ENCODE results near the gene CCDC34.

The CCDC34 gene

GRCh38 chr11:27398400-27398770 is 35.4 kb upstream of the CCDC34 start:
- H3K27me3 Mint-ChIP-seq: no peaks in the 10 kb centered on the region
- H3K9me3 Mint-ChIP-seq: no peaks in the 10 kb centered on the region
- no peaks in the 10 kb centered on the region for H3K4me1 Mint-ChIP-seq
- H3K36me3 Mint-ChIP-seq: no peaks in the 10 kb centered on the region
- H3K27ac Mint-ChIP-seq: no peak overlapping the region
- ATAC-seq: no peak
- H3K4me3 Mint-ChIP-seq: no peak overlapping the region

- H3K27ac Mint-ChIP-seq: no peak overlapping the region
- no peak overlapping the region for H3K4me3 Mint-ChIP-seq
- H3K4me1 Mint-ChIP-seq: no peaks in the 10 kb centered on the region
- no peaks in the 10 kb centered on the region for H3K27me3 Mint-ChIP-seq
- no peaks in the 10 kb centered on the region for H3K9me3 Mint-ChIP-seq
- H3K36me3 Mint-ChIP-seq: no peaks in the 10 kb centered on the region
- ATAC-seq: no peak
These were observed 34.8 kb upstream of the CCDC34 start for GRCh38 chr11:27397624-27398399.

GRCh38 chr11:27396259-27396839 is 33.3 kb upstream of the CCDC34 start:
- no peaks in the 10 kb centered on the region for H3K4me1 Mint-ChIP-seq
- no peaks in the 10 kb centered on the region for H3K36me3 Mint-ChIP-seq
- no peaks in the 10 kb centered on the region for H3K27me3 Mint-ChIP-seq
- H3K9me3 Mint-ChIP-seq: no peaks in the 10 kb centered on the region
- no peak overlapping the region for H3K27ac Mint-ChIP-seq
- no peak for ATAC-seq
- no peak overlapping the region for H3K4me3 Mint-ChIP-seq

- H3K27me3 Mint-ChIP-seq: no peaks in the 10 kb centered on the region
- no peak overlapping the region for H3K27ac Mint-ChIP-seq
- H3K4me1 Mint-ChIP-seq: no peaks in the 10 kb centered on the region
- no peak overlapping the region for H3K4me3 Mint-ChIP-seq
- no peak for ATAC-seq
- H3K9me3 Mint-ChIP-seq: no peaks in the 10 kb centered on the region
- H3K36me3 Mint-ChIP-seq: no peaks in the 10 kb centered on the region
These were observed 32.7 kb upstream of the CCDC34 start for GRCh38 chr11:27395556-27396258.

- no peak for ATAC-seq
- Mint-ChIP-seq H3K27ac (no peak overlapping the region), H3K4me1 (no peaks in the 10 kb centered on the region), H3K36me3 (no peaks in the 10 kb centered on the region), H3K27me3 (no peaks in the 10 kb centered on the region), H3K4me3 (no peak overlapping the region), H3K9me3 (no peaks in the 10 kb centered on the region)
These were observed 31.8 kb upstream of the CCDC34 start for GRCh38 chr11:27394781-27395228.

- Mint-ChIP-seq H3K4me1 (no peaks in the 10 kb centered on the region), H3K27ac (no peak overlapping the region), H3K36me3 (no peaks in the 10 kb centered on the region), H3K27me3 (no peaks in the 10 kb centered on the region), H3K9me3 (no peaks in the 10 kb centered on the region), H3K4me3 (no peak overlapping the region)
- no peak for ATAC-seq
These were observed 29.5 kb upstream of the CCDC34 start for GRCh38 chr11:27392278-27393114.

- no peak for ATAC-seq
- H3K27ac Mint-ChIP-seq: no peak overlapping the region
- H3K36me3 Mint-ChIP-seq: no peaks in the 10 kb centered on the region
- H3K9me3 Mint-ChIP-seq: no peaks in the 10 kb centered on the region
- H3K4me1 Mint-ChIP-seq: no peaks in the 10 kb centered on the region
- no peak overlapping the region for H3K4me3 Mint-ChIP-seq
- H3K27me3 Mint-ChIP-seq: no peaks in the 10 kb centered on the region
These were observed 28.5 kb upstream of the CCDC34 start for GRCh38 chr11:27391331-27392015.

- no peak for ATAC-seq
- Mint-ChIP-seq H3K4me1 (no peaks in the 10 kb centered on the region), H3K36me3 (no peaks in the 10 kb centered on the region), H3K27ac (no peak overlapping the region), H3K4me3 (no peak overlapping the region), H3K27me3 (no peaks in the 10 kb centered on the region), H3K9me3 (no peaks in the 10 kb centered on the region)
These were observed 27.6 kb upstream of the CCDC34 start for GRCh38 chr11:27390318-27391295.

GRCh38 chr11:27388869-27389268 is 25.9 kb upstream of the CCDC34 start:
- Mint-ChIP-seq H3K4me3 (no peak overlapping the region), H3K9me3 (no peaks in the 10 kb centered on the region), H3K36me3 (no peaks in the 10 kb centered on the region), H3K27me3 (no peaks in the 10 kb centered on the region), H3K27ac (no peak overlapping the region), H3K4me1 (no peaks in the 10 kb centered on the region)
- ATAC-seq: no peak

GRCh38 chr11:27388001-27388400 is 25.0 kb upstream of the CCDC34 start:
- Mint-ChIP-seq H3K27ac (no peak overlapping the region), H3K36me3 (no peaks in the 10 kb centered on the region), H3K27me3 (no peaks in the 10 kb centered on the region), H3K4me1 (no peaks in the 10 kb centered on the region), H3K4me3 (no peak overlapping the region), H3K9me3 (no peaks in the 10 kb centered on the region)
- ATAC-seq: no peak

- Mint-ChIP-seq H3K27me3 (no peaks in the 10 kb centered on the region), H3K4me1 (no peaks in the 10 kb centered on the region), H3K36me3 (no peaks in the 10 kb centered on the region), H3K9me3 (no peaks in the 10 kb centered on the region), H3K27ac (no peak overlapping the region), H3K4me3 (no peak overlapping the region)
- no peak for ATAC-seq
These were observed 24.3 kb upstream of the CCDC34 start for GRCh38 chr11:27387362-27387761.

- Mint-ChIP-seq H3K36me3 (no peaks in the 10 kb centered on the region), H3K9me3 (no peaks in the 10 kb centered on the region), H3K27ac (no peak overlapping the region), H3K4me3 (no peak overlapping the region), H3K27me3 (no peaks in the 10 kb centered on the region), H3K4me1 (no peaks in the 10 kb centered on the region)
- ATAC-seq: no peak
These were observed 23.3 kb upstream of the CCDC34 start for GRCh38 chr11:27386181-27386845.

GRCh38 chr11:27385245-27385644 is 22.2 kb upstream of the CCDC34 start:
- Mint-ChIP-seq H3K27ac (no peak overlapping the region), H3K9me3 (no peaks in the 10 kb centered on the region), H3K4me3 (no peak overlapping the region), H3K4me1 (no peaks in the 10 kb centered on the region), H3K27me3 (no peaks in the 10 kb centered on the region), H3K36me3 (no peaks in the 10 kb centered on the region)
- ATAC-seq: no peak
